ENCODE data around the gene ZNF697.

GRCh38 chr1:119660253-119661083 lies 12.4 kb upstream of the ZNF697 start:
- TF ChIP-seq POLR2A (IDR thresholded peaks at IDR 0.05) (no peak), CTCF (IDR thresholded peaks at IDR 0.05) (no peak)
